K562 (cell line): ENCODE data around the gene EIF4E. TPM values are rescaled to one million over a fixed set of nuclear protein-coding genes. Genes with fewer than 3 reads are reported as not detected.

Experiments used
- BMI1 ChIP-seq: fragments of 150-350 bp; IDR thresholded peaks from 2 replicates; pipeline ENCODE4 v1.6.1; 2014; ENCODE audit warnings: low read length
- CBFA2T2 ChIP-seq: fragments of 450-650 bp; conservative IDR thresholded peaks from 2 replicates; pipeline ENCODE4 v1.6.1; 2017; ENCODE audit warnings: mild to moderate bottlenecking
- CEBPG ChIP-seq, 3 experiments: fragments of 200-800 bp in 1 of 3; sonication (Bioruptor generic) in 1 of 3; sonication (generic) in 1 of 3; formaldehyde crosslinking in 1 of 3; IDR thresholded peaks in 2 of 3; conservative IDR thresholded peaks in 1 of 3; 2 replicates each; pipeline versions ENCODE4 v1.6.1 to v1.8.0; 2016 to 2022; ENCODE audit warnings: missing compliant biosample characterization in 2 of 3, missing genetic modification characterization in 2 of 3, mild to moderate bottlenecking in 1 of 3, missing genetic modification reagents in 1 of 3
- CHD1 ChIP-seq: fragments of 200-600 bp; sonication (generic); IDR thresholded peaks from one replicate; pipeline ENCODE4 v1.6.1; 2012; ENCODE audit warnings: mild to moderate bottlenecking, moderate library complexity, low read length, inconsistent platforms
- DDX20 ChIP-seq: fragments of 450-650 bp; IDR thresholded peaks from 2 replicates; pipeline ENCODE4 v1.6.1; 2016; ENCODE audit warnings: missing genetic modification characterization, low read depth, mild to moderate bottlenecking, missing compliant biosample characterization, moderate library complexity
- ELF4 ChIP-seq: fragments of 450-650 bp; formaldehyde crosslinking; IDR thresholded peaks from 2 replicates; pipeline ENCODE4 v1.4.0; 2022; ENCODE audit warnings: missing genetic modification characterization
- GABPB1 ChIP-seq: sonication (generic); formaldehyde crosslinking; IDR thresholded peaks from 2 replicates; pipeline ENCODE4 v1.8.0; 2022; ENCODE audit warnings: mild to moderate bottlenecking, missing genetic modification reagents
- GTF2A2 ChIP-seq: IDR thresholded peaks from 2 replicates; pipeline ENCODE4 v1.6.1; 2016; ENCODE audit warnings: mild to moderate bottlenecking, missing genetic modification characterization, missing compliant biosample characterization
- IRF1 ChIP-seq: sonication (generic); formaldehyde crosslinking; IDR thresholded peaks from 2 replicates; pipeline ENCODE4 v1.8.0; 2022; ENCODE audit warnings: missing genetic modification reagents, mild to moderate bottlenecking, borderline replicate concordance
- KLF1 ChIP-seq: fragments of 450-650 bp; IDR thresholded peaks from 2 replicates; pipeline ENCODE4 v1.6.1; 2016; ENCODE audit warnings: missing genetic modification characterization, missing compliant biosample characterization
- NRF1 ChIP-seq, 2 experiments: fragments of 450-650 bp; IDR thresholded peaks in 1 of 2; conservative IDR thresholded peaks in 1 of 2; 2 replicates each; pipeline ENCODE4 v1.6.1; 2014; ENCODE audit warnings: mild to moderate bottlenecking in 2 of 2
- OTX1 ChIP-seq: fragments of 450-650 bp; formaldehyde crosslinking; IDR thresholded peaks from 2 replicates; pipeline ENCODE4 v1.4.0; 2022; ENCODE audit warnings: mild to moderate bottlenecking
- PHB2 ChIP-seq: fragments of 450-650 bp; IDR thresholded peaks from 2 replicates; pipeline ENCODE4 v1.6.1; 2017; ENCODE audit warnings: low read depth
- RBFOX2 ChIP-seq: fragments of 200-400 bp; formaldehyde crosslinking; IDR thresholded peaks from 2 replicates; pipeline ENCODE4 v1.6.1; 2017; ENCODE audit warnings: low read depth, mild to moderate bottlenecking, low read length, moderate library complexity
- SUPT5H ChIP-seq: fragments of 450-650 bp; IDR thresholded peaks from 2 replicates; pipeline ENCODE4 v1.6.1; 2016
- TRIM28 ChIP-seq: fragments of 450-650 bp; IDR thresholded peaks from 2 replicates; pipeline ENCODE4 v1.6.1; 2017
- TSC22D4 ChIP-seq: fragments of 450-650 bp; IDR thresholded peaks from 2 replicates; pipeline ENCODE4 v1.6.1; 2016; ENCODE audit warnings: missing genetic modification characterization, missing biosample characterization, control low read depth
- ZNF263 ChIP-seq: sonication (generic); formaldehyde crosslinking; IDR thresholded peaks from 2 replicates; pipeline ENCODE4 v1.8.0; 2022; ENCODE audit warnings: mild to moderate bottlenecking, missing genetic modification reagents, borderline replicate concordance
- polyA plus RNA-seq, 8 experiments: library from polyadenylated mRNA; depleted of rRNA in 4 of 8; stranded (reverse) in 5 of 8; unstranded in 3 of 8; fragments of >200 nt; fragmentation: Nextera tagmentation in 2 of 8; fragmentation: Illumina TruSeq in 1 of 8; extraction: Ambion mirVana in 2 of 8; extraction: Trizol in 1 of 8; gene quantifications; 2 replicates each; pipeline versions ENCODE4 v1.2.1 to v1.2.3, GENCODE V29; 2011 to 2014; ENCODE audit warnings: inconsistent platforms in 1 of 8, missing spikeins in 1 of 8
- total RNA-seq, 7 experiments: library from RNA; depleted of rRNA in 6 of 7; stranded (reverse); fragments of >200 nt in 6 of 7; fragmentation: Illumina TruSeq in 2 of 7; extraction: Trizol in 2 of 7; gene quantifications; 2 replicates each; pipeline versions ENCODE4 v1.2.1 to v1.2.3, GENCODE V29; 2011 to 2021; ENCODE audit warnings: low replicate concordance in 1 of 7
- TF ChIP-seq, protein P1 (sequence below): fragments of 200-600 bp; sonication (generic); IDR thresholded peaks from one replicate; pipeline ENCODE4 v1.6.1; 2012; ENCODE audit warnings: mild to moderate bottlenecking, low read depth, low read length, inconsistent platforms

Gene EIF4E
- total and polyA plus RNA-seq, 9 of the 15 experiments (the other 6 are each of a cell fraction or from before 2014, with no cell fraction given) = 164 to 489 (median 179) TPM

- TF ChIP-seq CEBPG (CRISPR knock-in tag; IDR thresholded peaks at IDR 0.05) = no peak
- TF ChIP-seq CEBPG (tag; conservative IDR thresholded peaks at IDR 0.05 in 1 of 2, IDR thresholded peaks at IDR 0.05 in 1 of 2) = peak; percentile 43 to 51; a peak in 2 of 4 replicates
- no peak for TF ChIP-seq CHD1
- no peak for TF ChIP-seq SUPT5H
- no peak for TF ChIP-seq PHB2
- TF ChIP-seq CBFA2T2 = 0 out of 2 replicates have a peak, but pooled peaks have one; percentile 15
- TF ChIP-seq, protein P1, sequence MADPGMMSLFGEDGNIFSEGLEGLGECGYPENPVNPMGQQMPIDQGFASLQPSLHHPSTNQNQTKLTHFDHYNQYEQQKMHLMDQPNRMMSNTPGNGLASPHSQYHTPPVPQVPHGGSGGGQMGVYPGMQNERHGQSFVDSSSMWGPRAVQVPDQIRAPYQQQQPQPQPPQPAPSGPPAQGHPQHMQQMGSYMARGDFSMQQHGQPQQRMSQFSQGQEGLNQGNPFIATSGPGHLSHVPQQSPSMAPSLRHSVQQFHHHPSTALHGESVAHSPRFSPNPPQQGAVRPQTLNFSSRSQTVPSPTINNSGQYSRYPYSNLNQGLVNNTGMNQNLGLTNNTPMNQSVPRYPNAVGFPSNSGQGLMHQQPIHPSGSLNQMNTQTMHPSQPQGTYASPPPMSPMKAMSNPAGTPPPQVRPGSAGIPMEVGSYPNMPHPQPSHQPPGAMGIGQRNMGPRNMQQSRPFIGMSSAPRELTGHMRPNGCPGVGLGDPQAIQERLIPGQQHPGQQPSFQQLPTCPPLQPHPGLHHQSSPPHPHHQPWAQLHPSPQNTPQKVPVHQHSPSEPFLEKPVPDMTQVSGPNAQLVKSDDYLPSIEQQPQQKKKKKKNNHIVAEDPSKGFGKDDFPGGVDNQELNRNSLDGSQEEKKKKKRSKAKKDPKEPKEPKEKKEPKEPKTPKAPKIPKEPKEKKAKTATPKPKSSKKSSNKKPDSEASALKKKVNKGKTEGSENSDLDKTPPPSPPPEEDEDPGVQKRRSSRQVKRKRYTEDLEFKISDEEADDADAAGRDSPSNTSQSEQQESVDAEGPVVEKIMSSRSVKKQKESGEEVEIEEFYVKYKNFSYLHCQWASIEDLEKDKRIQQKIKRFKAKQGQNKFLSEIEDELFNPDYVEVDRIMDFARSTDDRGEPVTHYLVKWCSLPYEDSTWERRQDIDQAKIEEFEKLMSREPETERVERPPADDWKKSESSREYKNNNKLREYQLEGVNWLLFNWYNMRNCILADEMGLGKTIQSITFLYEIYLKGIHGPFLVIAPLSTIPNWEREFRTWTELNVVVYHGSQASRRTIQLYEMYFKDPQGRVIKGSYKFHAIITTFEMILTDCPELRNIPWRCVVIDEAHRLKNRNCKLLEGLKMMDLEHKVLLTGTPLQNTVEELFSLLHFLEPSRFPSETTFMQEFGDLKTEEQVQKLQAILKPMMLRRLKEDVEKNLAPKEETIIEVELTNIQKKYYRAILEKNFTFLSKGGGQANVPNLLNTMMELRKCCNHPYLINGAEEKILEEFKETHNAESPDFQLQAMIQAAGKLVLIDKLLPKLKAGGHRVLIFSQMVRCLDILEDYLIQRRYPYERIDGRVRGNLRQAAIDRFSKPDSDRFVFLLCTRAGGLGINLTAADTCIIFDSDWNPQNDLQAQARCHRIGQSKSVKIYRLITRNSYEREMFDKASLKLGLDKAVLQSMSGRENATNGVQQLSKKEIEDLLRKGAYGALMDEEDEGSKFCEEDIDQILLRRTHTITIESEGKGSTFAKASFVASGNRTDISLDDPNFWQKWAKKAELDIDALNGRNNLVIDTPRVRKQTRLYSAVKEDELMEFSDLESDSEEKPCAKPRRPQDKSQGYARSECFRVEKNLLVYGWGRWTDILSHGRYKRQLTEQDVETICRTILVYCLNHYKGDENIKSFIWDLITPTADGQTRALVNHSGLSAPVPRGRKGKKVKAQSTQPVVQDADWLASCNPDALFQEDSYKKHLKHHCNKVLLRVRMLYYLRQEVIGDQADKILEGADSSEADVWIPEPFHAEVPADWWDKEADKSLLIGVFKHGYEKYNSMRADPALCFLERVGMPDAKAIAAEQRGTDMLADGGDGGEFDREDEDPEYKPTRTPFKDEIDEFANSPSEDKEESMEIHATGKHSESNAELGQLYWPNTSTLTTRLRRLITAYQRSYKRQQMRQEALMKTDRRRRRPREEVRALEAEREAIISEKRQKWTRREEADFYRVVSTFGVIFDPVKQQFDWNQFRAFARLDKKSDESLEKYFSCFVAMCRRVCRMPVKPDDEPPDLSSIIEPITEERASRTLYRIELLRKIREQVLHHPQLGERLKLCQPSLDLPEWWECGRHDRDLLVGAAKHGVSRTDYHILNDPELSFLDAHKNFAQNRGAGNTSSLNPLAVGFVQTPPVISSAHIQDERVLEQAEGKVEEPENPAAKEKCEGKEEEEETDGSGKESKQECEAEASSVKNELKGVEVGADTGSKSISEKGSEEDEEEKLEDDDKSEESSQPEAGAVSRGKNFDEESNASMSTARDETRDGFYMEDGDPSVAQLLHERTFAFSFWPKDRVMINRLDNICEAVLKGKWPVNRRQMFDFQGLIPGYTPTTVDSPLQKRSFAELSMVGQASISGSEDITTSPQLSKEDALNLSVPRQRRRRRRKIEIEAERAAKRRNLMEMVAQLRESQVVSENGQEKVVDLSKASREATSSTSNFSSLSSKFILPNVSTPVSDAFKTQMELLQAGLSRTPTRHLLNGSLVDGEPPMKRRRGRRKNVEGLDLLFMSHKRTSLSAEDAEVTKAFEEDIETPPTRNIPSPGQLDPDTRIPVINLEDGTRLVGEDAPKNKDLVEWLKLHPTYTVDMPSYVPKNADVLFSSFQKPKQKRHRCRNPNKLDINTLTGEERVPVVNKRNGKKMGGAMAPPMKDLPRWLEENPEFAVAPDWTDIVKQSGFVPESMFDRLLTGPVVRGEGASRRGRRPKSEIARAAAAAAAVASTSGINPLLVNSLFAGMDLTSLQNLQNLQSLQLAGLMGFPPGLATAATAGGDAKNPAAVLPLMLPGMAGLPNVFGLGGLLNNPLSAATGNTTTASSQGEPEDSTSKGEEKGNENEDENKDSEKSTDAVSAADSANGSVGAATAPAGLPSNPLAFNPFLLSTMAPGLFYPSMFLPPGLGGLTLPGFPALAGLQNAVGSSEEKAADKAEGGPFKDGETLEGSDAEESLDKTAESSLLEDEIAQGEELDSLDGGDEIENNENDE = no peak
- TF ChIP-seq ZNF263 (CRISPR knock-in tag) = no peak
- TF ChIP-seq IRF1 = no peak
- TF ChIP-seq OTX1 = no peak
- TF ChIP-seq BMI1 = no peak
- TF ChIP-seq GTF2A2 = no peak
- TF ChIP-seq NRF1 (conservative IDR thresholded peaks at IDR 0.05 in 1 of 2, IDR thresholded peaks at IDR 0.05 in 1 of 2) = peak; percentile 47 to 55; a peak in 3 of 4 replicates
- no peak for TF ChIP-seq TSC22D4 (tag)
- TF ChIP-seq GABPB1 (CRISPR knock-in tag) = no peak
- TF ChIP-seq RBFOX2 = no peak
- TF ChIP-seq KLF1 = no peak
- no peak for TF ChIP-seq TRIM28
- no peak for TF ChIP-seq DDX20
- no peak for TF ChIP-seq ELF4 (CRISPR knock-in tag)
Observed at GRCh38 chr4:98951710-98952109, 22.8 kb upstream of the EIF4E start (continued).
